Suprapubic skin (tissue), 4 donors: ENCODE results near the gene MYL3. TPM values are rescaled to one million over a fixed set of nuclear protein-coding genes. Genes with fewer than 3 reads are reported as not detected.

Source experiments
- DNase-seq, 2 donors: peaks; one replicate each; pipeline ENCODE4 v3.0.0-alpha.2; 2019; ENCODE audit warnings: low spot score in 2 of 2
- H3K27ac ChIP-seq: fragments of 200-600 bp; sonication (generic); one replicate; pipeline ENCODE4 v1.5.1; 2019
- H3K27me3 ChIP-seq: fragments of 200-600 bp; sonication (generic); one replicate; pipeline ENCODE4 v1.5.1; 2019
- H3K36me3 ChIP-seq: fragments of 200-600 bp; sonication (generic); one replicate; pipeline ENCODE4 v1.5.1; 2019
- H3K4me1 ChIP-seq: fragments of 200-600 bp; sonication (generic); one replicate; pipeline ENCODE4 v1.5.1; 2019
- H3K4me3 ChIP-seq: fragments of 200-600 bp; sonication (generic); one replicate; pipeline ENCODE4 v1.5.1; 2019; ENCODE audit warnings: mild to moderate bottlenecking
- H3K9me3 ChIP-seq: fragments of 200-600 bp; sonication (generic); one replicate; pipeline ENCODE4 v1.5.1; 2019
- EP300 ChIP-seq: sonication (generic); formaldehyde crosslinking; IDR thresholded peaks from one replicate; pipeline ENCODE4 v1.6.1; 2017; ENCODE audit warnings: antibody characterized with exemption
- POLR2A ChIP-seq, 2 donors: fragments of 450-650 bp; IDR thresholded peaks; one replicate each; pipeline ENCODE4 v1.6.1; 2017; ENCODE audit warnings: antibody characterized with exemption in 2 of 2, mild to moderate bottlenecking in 2 of 2, moderate library complexity in 2 of 2
- POLR2AphosphoS5 ChIP-seq, 3 donors: sonication (generic); formaldehyde crosslinking; IDR thresholded peaks; one replicate each; pipeline ENCODE4 v1.6.1; 2017; ENCODE audit warnings: antibody characterized with exemption in 3 of 3
- WGBS: methylation state at CpG from one replicate; pipeline ENCODE4 v1.1.5; 2018; 5-methylcytosine and 5-hydroxymethylcytosine counted together
- total RNA-seq, 4 donors: library from RNA; depleted of rRNA; stranded (reverse); fragments of >200 nt; gene quantifications; one replicate each; pipeline ENCODE4 v1.1.0, GENCODE V29; 2016
- TF ChIP-seq, protein P1 (sequence below), 2 donors: fragments of 200-600 bp in 1 of 2; fragments of 450-650 bp in 1 of 2; sonication (generic) in 1 of 2; IDR thresholded peaks; one replicate each; pipeline ENCODE4 v1.5.1; 2016 to 2019; ENCODE audit warnings: antibody characterized with exemption in 2 of 2, mild to moderate bottlenecking in 1 of 2, moderate library complexity in 1 of 2

Gene MYL3
- total RNA-seq, 4 donors from 2014 or later: 1.4 TPM; not detected in 3

DNA sequence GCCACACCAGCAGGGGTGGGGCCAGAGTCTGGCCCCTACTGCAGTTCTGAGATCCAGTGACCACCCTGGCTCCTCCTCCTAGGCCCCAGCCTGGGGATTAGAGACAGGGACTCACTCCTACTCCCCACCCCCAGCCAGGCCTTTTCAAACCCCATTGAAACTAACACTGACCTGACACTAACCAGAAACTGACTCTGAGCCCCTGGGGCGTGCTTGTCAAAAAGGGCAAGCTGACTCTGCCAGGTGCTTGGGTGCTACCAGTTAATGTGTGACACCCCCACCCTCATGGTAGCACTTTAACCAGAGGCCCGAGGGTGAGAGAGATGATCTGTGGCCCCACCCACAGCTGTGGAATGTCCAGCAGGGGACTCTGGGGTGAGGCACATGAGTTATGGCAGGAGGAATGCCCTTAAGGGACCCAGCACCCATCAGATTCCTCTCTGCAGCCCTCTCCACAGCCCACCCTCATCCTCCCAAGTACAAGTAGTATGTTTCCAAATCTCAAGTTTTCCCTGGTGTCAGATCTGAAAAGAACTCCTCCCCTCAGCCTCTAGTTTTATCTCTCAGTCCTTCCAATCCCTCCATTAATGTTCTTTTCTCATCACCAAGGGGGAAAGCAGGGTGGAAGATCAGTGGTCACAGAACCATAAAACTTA lies 15.7 kb upstream of the MYL3 start:
- TF ChIP-seq EP300: no peak
- TF ChIP-seq, protein P1, sequence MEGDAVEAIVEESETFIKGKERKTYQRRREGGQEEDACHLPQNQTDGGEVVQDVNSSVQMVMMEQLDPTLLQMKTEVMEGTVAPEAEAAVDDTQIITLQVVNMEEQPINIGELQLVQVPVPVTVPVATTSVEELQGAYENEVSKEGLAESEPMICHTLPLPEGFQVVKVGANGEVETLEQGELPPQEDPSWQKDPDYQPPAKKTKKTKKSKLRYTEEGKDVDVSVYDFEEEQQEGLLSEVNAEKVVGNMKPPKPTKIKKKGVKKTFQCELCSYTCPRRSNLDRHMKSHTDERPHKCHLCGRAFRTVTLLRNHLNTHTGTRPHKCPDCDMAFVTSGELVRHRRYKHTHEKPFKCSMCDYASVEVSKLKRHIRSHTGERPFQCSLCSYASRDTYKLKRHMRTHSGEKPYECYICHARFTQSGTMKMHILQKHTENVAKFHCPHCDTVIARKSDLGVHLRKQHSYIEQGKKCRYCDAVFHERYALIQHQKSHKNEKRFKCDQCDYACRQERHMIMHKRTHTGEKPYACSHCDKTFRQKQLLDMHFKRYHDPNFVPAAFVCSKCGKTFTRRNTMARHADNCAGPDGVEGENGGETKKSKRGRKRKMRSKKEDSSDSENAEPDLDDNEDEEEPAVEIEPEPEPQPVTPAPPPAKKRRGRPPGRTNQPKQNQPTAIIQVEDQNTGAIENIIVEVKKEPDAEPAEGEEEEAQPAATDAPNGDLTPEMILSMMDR (IDR thresholded peaks at IDR 0.05): no peak
- TF ChIP-seq POLR2A (IDR thresholded peaks at IDR 0.05): no peak
- TF ChIP-seq POLR2AphosphoS5 (IDR thresholded peaks at IDR 0.05): no peak
- no peak overlapping the region for H3K4me3 ChIP-seq
- no CpG with 5 or more reads among the region's 2 CpGs for WGBS
- H3K4me1 ChIP-seq: peaks cover 29% of the 10 kb centered on the region
- H3K36me3 ChIP-seq: no peaks in the 10 kb centered on the region
- peaks cover 36% of the 10 kb centered on the region for H3K27me3 ChIP-seq
- H3K9me3 ChIP-seq: no peaks in the 10 kb centered on the region
- DNase-seq: no peak
- H3K27ac ChIP-seq: no peak overlapping the region

DNA sequence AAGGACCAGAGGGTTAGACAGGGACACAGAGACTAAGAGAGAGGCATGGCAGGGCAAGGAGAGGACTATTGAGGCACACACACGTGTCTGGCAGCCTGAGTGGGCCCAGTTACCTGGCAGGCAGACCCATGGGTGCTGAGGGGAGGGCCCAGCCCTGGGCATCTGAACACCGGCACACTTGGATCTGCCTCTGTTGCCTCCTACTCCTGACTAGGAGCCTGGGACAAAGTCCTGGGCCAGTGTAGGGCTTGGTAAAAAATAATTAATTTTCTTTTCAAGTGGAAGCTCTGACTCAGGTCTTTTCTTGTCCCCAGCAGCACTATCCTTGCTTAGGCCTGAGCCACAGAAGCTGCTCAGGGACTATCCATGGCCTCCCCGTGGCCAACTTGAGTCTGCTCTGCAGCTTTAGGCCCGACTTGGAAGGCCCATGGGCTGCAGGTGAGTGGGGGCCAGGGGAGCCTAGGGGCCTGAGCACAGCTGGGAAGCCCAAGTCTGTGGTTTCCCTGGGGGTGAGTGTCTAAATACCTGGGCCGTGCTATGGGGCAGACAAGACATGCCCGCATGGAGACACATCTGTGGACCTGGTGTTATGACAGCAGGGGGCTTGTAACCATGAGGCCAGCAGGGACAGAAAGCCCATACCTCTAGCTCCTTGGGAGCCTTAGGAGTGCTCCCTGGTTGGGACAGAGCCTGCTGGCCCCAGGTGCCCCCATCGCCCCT lies 14.3 kb upstream of the MYL3 start, which contains the start of gene PTH1R:
Gene PTH1R (plus strand): TSS at position 316 of the 720 bp plus-strand sequence. CDS start 5,839 bp downstream, outside the sequence.
- TF ChIP-seq POLR2A (IDR thresholded peaks at IDR 0.05) (no peak), POLR2AphosphoS5 (IDR thresholded peaks at IDR 0.05) (no peak), EP300 (no peak)
- TF ChIP-seq, protein P1 (IDR thresholded peaks at IDR 0.05): no peak
- no peak within 1 kb of the TSS for H3K27ac ChIP-seq
- peaks cover 29% of the 10 kb centered on the region for H3K4me1 ChIP-seq
- no peaks in the 10 kb centered on the region for H3K36me3 ChIP-seq
- no peak within 1 kb of the TSS for H3K4me3 ChIP-seq
- DNase-seq: no peak
- peaks cover 22% of the 10 kb centered on the region for H3K27me3 ChIP-seq
- 65% methylated on average over 5 of the region's 7 CpGs for WGBS
- H3K9me3 ChIP-seq: no peaks in the 10 kb centered on the region

DNA sequence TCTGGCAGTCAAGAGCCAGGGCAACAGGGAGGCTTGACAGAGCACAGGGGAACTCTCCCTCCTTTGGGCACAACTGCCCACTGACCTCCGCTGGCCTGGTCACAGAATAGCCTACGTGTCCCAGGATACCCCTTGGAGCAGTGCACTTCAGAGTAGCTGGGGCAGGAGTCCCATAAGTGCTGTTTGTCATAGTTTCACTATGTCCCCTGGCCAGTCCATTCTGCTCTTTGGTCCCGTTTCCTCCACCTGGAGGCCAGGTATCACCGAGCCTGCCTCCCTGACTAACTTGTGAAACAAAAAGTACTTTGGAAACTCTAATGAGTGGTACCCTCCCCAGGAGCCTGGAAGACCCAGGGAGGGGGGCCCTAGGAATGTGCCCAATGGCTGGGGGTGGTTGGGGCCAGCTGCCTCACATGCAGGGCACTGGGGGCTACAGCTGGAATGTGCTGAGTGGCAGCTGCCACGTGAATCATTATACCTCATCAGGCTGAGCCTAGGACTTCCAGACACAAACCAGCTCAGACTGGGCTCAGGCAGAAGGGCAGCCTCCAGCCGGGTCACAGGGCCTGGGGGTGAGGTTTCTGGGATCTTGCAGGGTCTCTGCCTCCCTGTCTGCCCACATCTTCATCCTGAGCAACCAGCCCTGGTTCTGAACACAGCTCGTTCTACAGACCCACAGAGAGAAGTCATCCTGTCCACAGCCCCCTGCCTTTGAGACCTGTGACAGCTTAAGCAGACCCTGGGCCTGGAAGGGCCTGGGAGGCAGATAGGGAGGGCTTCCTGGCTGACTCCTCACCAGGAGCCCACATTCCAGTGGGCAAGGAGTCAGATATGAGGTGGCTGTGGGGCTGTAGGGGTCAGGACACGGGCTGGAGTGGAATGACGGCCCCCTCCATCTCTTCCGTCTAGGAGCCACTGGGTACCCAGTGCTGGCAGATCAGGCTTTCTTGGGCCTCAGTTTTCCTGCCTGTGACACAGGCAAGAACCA lies 13.4 kb upstream of the MYL3 start:
- TF ChIP-seq EP300: no peak
- no peak for TF ChIP-seq POLR2A (IDR thresholded peaks at IDR 0.05)
- no peak for TF ChIP-seq POLR2AphosphoS5 (IDR thresholded peaks at IDR 0.05)
- TF ChIP-seq, protein P1 (IDR thresholded peaks at IDR 0.05): no peak
- 96% methylated on average over 8 of the region's 10 CpGs for WGBS
- Histone ChIP-seq H3K4me3 (no peak overlapping the region), H3K9me3 (no peaks in the 10 kb centered on the region), H3K4me1 (peaks cover 23% of the 10 kb centered on the region), H3K36me3 (no peaks in the 10 kb centered on the region), H3K27ac (no peak overlapping the region), H3K27me3 (peaks cover 13% of the 10 kb centered on the region)
- no peak for DNase-seq

DNA sequence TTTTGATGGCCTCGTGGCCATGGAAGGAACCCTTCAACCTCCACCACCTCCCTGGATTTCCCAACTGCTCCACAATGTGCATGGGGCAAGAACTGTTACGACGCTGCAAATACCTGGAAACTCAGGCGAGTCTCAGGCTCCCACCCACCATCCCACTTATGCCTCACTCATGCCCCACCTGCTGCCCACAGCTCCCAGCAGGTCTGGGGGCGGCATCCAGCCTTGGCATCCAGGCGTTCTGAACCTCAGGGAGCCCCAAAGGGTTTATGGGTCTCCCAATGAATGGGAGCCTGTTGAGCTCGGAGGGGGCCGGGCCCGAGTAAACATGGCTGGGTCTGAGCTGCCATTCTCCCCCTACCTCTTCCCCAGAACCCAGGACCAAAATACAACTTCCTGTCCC lies 12.3 kb upstream of the MYL3 start:
- TF ChIP-seq POLR2AphosphoS5 (IDR thresholded peaks at IDR 0.05) (no peak), EP300 (no peak), POLR2A (IDR thresholded peaks at IDR 0.05) (no peak)
- TF ChIP-seq, protein P1 (IDR thresholded peaks at IDR 0.05): no peak
- peaks cover 2% of the 10 kb centered on the region for H3K27me3 ChIP-seq
- no peak for DNase-seq
- no peak overlapping the region for H3K27ac ChIP-seq
- 98% methylated on average over 8 of the region's 9 CpGs for whole genome bisulfite sequencing
- no peak overlapping the region for H3K4me3 ChIP-seq
- no peaks in the 10 kb centered on the region for H3K36me3 ChIP-seq
- no peaks in the 10 kb centered on the region for H3K9me3 ChIP-seq
- peaks cover 22% of the 10 kb centered on the region for H3K4me1 ChIP-seq
